AG08395 (cell line): Measurements from ENCODE around the gene TTC34.

Experiments used
- DNase-seq: peaks from one replicate; pipeline ENCODE4 v3.0.0; 2012; ENCODE audit warnings: mixed read lengths, low spot score

The TTC34 gene

GRCh38 chr1:2812939-2813653 lies 11.6 kb upstream of the TTC34 start:
- DNase-seq: no peak

GRCh38 chr1:2812136-2812535 lies 10.6 kb upstream of the TTC34 start:
- DNase-seq: no peak

GRCh38 chr1:2811533-2811918 lies 10.0 kb upstream of the TTC34 start:
- DNase-seq: no peak

- no peak for DNase-seq
Observed at GRCh38 chr1:2810899-2811532, 9.5 kb upstream of the TTC34 start.

- DNase-seq: no peak
Observed at GRCh38 chr1:2810281-2810680, 8.8 kb upstream of the TTC34 start.

- no peak for DNase-seq
Observed at GRCh38 chr1:2809656-2810055, 8.2 kb upstream of the TTC34 start.

GRCh38 chr1:2808831-2809605 lies 7.5 kb upstream of the TTC34 start:
- DNase-seq: no peak

GRCh38 chr1:2808386-2808705 lies 6.9 kb upstream of the TTC34 start:
- DNase-seq: no peak

- DNase-seq: no peak
Observed at GRCh38 chr1:2807678-2808385, 6.3 kb upstream of the TTC34 start.

GRCh38 chr1:2807036-2807435 lies 5.5 kb upstream of the TTC34 start:
- DNase-seq: no peak

- no peak for DNase-seq
Observed at GRCh38 chr1:2806591-2806990, 5.1 kb upstream of the TTC34 start.

- no peak for DNase-seq
Observed at GRCh38 chr1:2805801-2806430, 4.4 kb upstream of the TTC34 start.

- no peak for DNase-seq
Observed at GRCh38 chr1:2804628-2805351, 3.3 kb upstream of the TTC34 start.

GRCh38 chr1:2803931-2804627 lies 2.6 kb upstream of the TTC34 start:
- no peak for DNase-seq

- DNase-seq: no peak
Observed at GRCh38 chr1:2803086-2803930, 1.8 kb upstream of the TTC34 start.

- no peak for DNase-seq
Observed at GRCh38 chr1:2802421-2802961, 998 bp upstream of the TTC34 start.

- DNase-seq: no peak
Observed at GRCh38 chr1:2801046-2801445, 447 bp downstream of the TTC34 start.

GRCh38 chr1:2800664-2801045 lies 838 bp downstream of the TTC34 start:
- no peak for DNase-seq

- DNase-seq: no peak
Observed at GRCh38 chr1:2799811-2800663, 1.5 kb downstream of the TTC34 start.
